GM19452 (cell line): Measurements from ENCODE around the gene GATAD1.
A peak's percentile ranks its signal among the peaks of the same experiment; 100 is the strongest.
"Not testable (repeated sequence)": the region's sequence is repeated elsewhere in the genome, so short reads cannot be mapped to it uniquely, and the experiment has no call there.

Source experiments
- ATAC-seq: cut with Tn5 transposase; IDR thresholded peaks from one replicate; pipeline ENCODE4 v1.9.1; 2021; ENCODE audit not compliant: unreplicated experiment

GATAD1 gene

DNA sequence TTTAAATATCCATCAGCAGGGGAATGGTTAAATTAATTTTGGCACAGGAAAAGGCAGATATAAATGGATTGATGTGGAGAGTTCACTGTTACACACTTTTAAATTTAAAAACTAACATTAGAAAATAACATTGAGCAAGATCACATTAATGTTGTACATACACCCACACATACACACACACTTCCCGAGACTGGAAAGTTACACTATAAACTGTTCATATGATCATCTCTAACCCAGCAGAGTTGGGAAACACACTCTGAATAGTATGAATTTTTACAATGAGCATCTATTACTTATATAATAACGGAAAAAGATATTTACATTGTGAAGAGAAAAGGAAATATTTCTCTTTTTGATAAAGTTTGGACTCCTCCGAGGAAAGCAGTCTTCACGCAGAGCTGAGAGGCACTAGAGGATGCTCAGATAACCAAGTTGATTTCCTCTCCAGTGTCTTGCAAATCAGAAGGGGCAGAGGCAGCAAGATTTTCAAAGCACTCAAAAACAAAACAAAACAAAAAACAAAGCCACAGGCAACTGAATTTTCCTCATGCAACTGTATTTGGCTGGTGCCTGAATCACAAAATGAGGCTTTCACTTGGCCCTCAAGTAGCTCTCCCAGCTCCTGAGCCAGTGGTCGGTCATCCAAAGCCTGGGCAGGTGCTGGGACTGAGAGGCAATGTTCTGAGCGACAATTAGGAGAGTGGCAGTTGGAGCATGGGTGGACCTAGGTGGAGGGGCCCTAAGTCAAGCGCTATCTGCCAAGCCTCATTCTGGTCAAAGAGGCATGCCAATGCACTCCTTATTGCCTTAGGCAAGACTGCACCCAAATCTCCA is 10.5 kb upstream of the GATAD1 start:
- no peak for ATAC-seq

GRCh38 chr7:92437956-92438491 is 9.3 kb upstream of the GATAD1 start:
- no peak for ATAC-seq

DNA sequence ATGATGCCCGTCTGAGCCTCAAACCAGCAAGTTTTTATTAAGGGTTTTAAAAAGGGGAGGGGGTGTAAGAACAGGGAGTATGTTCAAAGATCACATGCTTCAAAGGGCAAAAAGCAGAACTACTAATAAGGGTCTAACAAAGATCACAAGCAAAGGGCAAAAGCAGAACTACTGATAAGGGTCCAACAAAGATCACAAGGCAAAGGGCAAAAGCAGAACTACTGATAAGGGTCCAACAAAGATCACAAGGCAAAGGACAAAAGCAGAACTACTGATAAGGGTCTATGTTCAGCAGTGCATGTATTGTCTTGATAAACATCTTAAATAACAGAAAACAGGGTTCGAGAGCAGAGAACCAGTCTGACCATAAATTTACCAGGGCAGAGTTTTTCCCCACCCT is 4.6 kb upstream of the GATAD1 start:
- not testable (repeated sequence) for ATAC-seq

GRCh38 chr7:92446869-92447344 is 375 bp upstream of the GATAD1 start:
- ATAC-seq, result no peak

DNA sequence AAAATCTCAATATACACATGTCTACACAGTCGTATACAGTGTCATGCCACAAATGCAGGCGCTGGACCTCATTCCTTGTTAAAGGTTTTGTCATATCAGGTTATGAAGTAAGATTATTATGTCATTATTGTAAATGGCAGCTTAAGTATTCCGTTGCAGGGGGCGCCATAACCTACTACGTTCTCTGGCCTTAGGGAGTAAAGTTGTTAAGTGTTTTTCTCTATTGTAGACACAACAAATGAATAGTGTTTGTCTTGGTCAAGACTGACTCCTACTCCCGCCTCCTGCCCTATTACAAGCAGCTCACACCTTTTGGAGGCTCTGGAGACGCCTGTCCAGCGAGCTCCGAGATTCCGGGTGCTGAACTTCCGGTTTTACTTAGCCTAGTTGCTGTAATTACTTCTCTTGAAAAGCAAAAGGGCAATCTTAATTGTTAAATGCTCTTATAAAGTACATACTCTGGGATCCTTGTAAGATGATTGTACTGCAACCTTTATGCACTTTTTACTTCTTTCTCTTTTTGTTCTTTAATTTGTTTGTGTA is 994 bp downstream of the GATAD1 start:
- ATAC-seq, result peak; percentile 34

GRCh38 chr7:92451645-92452044 is 4.4 kb downstream of the GATAD1 start:
- no peak for ATAC-seq

DNA sequence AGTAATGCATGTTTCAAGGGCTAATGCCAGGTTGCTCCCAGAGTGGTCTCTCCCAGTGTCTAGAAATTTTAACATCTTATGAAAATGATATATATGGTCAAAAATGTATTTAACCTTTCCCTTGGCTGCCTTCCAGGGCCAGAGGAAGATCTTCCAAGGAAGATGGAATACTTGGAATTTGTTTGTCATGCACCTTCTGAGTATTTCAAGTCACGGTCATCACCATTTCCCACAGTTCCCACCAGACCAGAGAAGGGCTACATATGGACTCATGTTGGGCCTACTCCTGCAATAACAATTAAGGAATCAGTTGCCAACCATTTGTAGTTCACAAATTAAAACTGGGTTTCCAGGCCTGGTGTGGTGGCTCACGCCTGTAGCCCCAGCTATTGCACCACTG is 9.0 kb downstream of the GATAD1 start:
- no peak for ATAC-seq

DNA sequence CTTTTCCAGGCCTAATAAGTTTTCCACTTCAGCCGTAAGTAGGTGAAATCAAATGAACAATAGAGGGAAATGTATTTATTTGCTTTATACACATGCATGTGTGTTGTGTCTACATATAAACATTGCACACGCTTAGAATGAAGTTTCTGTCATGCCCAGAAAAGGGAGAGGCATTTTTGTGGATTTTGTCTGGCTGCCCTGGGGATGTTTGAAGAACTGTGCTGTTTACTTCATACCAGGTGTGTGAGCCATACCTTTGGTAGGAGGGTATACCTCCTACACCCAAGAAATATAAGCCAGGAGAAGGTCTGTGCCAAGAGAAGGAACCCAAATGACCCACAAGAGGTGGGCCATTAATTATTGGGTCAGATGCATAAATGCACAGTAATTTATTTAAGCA is 12.8 kb downstream of the GATAD1 start:
- ATAC-seq, result no peak

GRCh38 chr7:92460510-92460909 is 13.2 kb downstream of the GATAD1 start:
- no peak for ATAC-seq

DNA sequence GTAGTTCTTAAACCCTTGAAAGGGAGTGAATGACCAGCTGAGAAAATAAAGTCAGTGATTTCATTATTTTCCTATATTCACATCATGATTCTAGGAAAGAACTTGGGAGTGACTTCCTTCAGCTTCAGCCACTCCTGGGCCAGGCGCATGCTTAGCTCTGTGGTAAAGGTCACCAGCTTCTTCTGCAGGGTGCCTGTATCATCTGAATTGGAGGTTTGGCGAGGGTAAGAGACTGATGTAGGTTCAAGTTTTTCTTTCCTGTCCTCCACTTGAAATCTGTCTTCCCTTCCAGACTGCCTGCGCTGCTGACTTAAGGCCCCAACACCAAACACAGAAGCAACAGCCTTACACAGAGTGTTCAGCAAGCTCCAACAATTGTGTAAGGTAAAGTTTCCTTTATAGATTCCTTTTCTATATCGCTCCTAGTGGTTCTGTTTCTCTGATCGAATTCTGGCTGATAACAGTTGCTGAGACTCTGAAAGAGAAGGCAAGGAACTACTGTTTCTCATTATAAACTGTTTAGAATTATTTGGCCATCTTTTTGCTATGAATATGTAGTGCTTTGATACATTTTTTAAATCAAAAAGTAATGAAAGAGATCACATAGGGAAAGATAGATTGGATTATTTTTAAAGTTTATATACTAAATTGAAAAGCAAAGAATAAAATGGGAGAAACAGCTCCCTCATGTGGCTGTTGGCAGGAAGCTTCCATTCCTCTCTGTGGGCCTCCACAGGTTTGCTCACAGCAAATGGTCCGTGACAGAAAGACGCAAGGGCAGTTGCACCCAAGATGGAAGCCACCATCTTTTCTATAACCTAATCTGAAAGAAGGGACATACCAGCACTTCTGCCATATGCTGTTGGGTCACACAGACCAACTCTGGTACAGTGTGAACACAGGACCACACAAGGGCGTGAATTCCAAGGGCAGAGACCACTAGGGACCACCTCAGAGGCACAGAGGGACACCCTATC is 14.0 kb downstream of the GATAD1 start:
- no peak for ATAC-seq

DNA sequence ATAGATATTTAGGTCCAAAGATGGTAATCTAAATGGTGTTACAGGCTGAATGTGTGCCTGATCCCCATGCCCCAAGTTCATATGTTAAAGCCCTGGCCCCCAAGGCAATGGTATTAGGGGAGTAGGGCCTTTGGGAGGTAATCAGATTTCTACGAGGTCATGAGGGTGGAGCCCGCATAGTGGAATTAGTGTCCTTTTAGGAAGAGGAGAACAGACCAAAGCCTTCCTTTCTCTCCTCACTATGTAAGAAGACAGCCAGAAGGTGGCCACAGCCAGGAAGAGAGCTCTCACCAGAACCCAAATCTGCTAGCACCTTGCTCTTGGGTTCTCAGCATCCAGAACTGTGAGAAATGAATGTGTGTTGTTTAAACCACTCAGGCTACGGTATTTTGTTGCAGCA is 15.3 kb downstream of the GATAD1 start:
- no peak for ATAC-seq

DNA sequence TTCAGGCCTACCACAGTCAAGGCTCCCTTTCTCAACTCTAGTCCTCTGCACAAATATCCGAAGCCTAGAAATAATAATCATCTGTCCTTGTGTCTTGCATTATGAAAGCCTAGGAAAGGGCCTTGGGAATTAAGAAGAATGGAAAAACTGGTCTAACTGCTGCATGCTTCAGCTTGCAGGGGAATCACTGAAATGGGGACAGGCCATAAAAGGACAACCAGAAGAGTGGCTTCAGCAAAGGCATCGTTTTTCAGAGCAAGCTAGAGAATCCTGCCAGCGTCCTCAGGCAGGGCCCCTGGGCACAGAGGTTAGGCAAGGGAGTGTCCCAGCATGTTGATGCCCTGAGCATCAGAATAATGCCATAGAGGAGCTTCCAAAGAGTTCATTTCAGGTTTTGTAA is 17.2 kb downstream of the GATAD1 start:
- no peak for ATAC-seq

DNA sequence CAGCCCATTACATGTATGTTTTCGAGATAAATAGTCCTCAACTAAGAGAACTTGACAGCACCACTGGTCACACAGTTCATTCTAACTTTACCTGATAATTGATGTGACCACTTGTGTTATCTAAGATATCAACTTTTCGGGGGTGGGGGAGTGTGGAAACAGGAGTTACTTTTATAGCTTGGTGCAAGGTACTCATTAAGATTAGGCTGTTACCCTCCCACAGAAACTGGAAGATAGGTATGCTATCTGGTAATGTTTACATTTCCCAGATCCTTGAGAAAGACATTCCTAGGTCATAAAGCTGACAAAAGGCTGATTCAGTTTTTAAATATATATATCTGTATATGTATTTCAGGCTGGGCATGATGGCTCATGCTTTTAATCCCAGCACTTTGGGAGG is 19.4 kb downstream of the GATAD1 start:
- no peak for ATAC-seq

- not testable (repeated sequence) for ATAC-seq
These were observed 21.3 kb downstream of the GATAD1 start for GRCh38 chr7:92468589-92468988.

GRCh38 chr7:92473989-92474388 is 26.7 kb downstream of the GATAD1 start:
- ATAC-seq, result not testable (repeated sequence)

DNA sequence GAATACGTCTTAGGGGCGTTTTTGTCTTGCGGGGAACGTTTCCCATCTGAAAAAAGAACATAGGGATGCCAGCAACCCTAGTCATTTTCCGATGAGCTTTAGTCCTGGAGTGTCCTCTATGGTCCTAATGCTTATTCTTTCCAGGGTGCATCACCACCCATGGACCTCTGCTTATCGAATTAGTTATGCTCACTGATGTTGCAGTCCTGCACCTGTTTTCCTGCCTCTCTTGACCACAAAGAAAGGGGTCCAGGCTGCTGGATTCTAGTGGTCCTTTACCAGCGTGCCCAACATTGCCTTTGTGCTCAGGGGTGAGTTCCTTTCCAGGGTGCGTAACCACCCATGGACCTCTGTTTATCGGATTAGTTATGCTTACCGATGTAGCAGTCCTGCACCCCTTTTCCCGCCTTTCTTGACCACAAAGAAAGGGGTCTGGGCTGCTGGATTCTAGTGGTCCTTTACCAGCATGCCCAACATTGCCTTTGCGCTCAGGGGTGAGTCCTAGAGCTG is 28.0 kb downstream of the GATAD1 start:
- not testable (repeated sequence) for ATAC-seq

- ATAC-seq, result not testable (repeated sequence)
These were observed 28.7 kb downstream of the GATAD1 start for GRCh38 chr7:92475851-92476590.

DNA sequence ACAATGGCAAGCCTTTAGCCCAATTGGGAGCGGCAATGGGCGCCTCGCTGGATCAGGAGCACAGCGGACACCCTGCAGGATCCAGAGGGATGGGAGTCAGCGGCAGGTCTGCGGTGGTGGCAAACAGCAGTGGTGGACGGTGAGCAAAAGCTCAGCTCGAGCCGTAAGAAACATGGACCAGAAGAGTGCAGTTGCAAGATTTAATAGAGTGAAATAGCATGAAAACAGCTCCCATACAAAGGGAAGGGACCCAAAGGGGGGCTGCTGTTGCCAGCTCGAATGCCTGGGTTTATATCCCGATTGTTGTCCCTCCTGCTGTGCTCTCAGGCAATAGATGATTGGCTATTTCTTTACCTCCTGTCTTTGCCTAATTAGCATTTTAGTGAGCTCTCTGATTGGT is 30.4 kb downstream of the GATAD1 start, which contains the start of gene ERVW-1:
Gene ERVW-1 (minus strand): TSS at position 266 of the 400 bp plus-strand sequence. CDS start 7,565 bp downstream, outside the sequence.
- ATAC-seq, result not testable (repeated sequence)

GRCh38 chr7:92478095-92478494 is 30.8 kb downstream of the GATAD1 start:
- no peak for ATAC-seq

DNA sequence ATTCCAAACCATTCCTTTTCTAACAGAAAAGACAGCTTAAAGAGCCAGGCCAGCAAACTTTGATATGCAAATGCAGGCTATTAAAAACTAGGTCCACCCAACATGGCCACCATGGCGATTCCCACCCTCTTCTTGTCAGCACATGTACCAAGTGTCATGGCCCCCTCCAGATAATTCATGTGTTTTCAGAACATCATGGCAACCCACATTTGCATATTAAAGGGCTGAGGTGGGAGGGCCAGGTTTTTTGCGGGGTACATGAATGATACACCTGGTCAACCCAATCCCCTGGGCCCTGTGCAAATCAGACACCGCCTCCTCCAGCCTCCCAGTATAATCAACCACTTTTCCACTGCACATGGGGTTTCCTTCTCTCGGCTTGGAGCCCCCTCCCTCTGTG is 31.4 kb downstream of the GATAD1 start:
- no peak for ATAC-seq
